DND-41 (cell line): ENCODE measurements around the gene ENPEP.
A peak's percentile ranks its signal among the peaks of the same experiment; 100 is the strongest.

ENCODE experiments used
- ATAC-seq: fragments of 200-7000 bp; cut with Tn5 transposase; 3 replicates; pipeline ENCODE4 v1.9.1; 2021; ENCODE audit warnings: low read depth; ENCODE audit not compliant: insufficient read depth
- DNase-seq: peaks from one replicate; pipeline ENCODE4 v3.0.0-alpha.2; 2020
- H2AFZ ChIP-seq: 2 replicates; pipeline ENCODE4 v1.6.0; 2012; ENCODE audit warnings: low read depth, low read length
- H3K27ac ChIP-seq: 2 replicates; pipeline ENCODE4 v1.5.1; 2012; ENCODE audit warnings: low read length, inconsistent platforms
- H3K27me3 ChIP-seq: fragments of 200-600 bp; sonication (generic); 2 replicates; pipeline ENCODE4 v1.6.0; 2012; ENCODE audit warnings: low read length, mild to moderate bottlenecking, inconsistent platforms; ENCODE audit not compliant: insufficient read depth, poor library complexity
- H3K36me3 ChIP-seq: 2 replicates; pipeline ENCODE4 v1.5.1; 2012; ENCODE audit warnings: low read length, inconsistent platforms; ENCODE audit not compliant: insufficient read depth
- H3K4me1 ChIP-seq: 2 replicates; pipeline ENCODE4 v1.5.1; 2012; ENCODE audit warnings: mild to moderate bottlenecking, low read length; ENCODE audit not compliant: insufficient read depth
- H3K4me2 ChIP-seq: 2 replicates; pipeline ENCODE4 v1.6.0; 2012; ENCODE audit warnings: mild to moderate bottlenecking, moderate library complexity, low read length, inconsistent platforms; ENCODE audit not compliant: insufficient read depth
- H3K4me3 ChIP-seq, 2 experiments: fragments of 200-600 bp in 1 of 2; shearing (Covaris generic) in 1 of 2; 2 replicates each; pipeline ENCODE4 v1.5.1; 2012 to 2016; ENCODE audit warnings: inconsistent platforms in 2 of 2, low read length in 2 of 2, mild to moderate bottlenecking in 2 of 2, low read depth in 1 of 2, moderate library complexity in 1 of 2
- H3K79me2 ChIP-seq: 2 replicates; pipeline ENCODE4 v1.6.0; 2012; ENCODE audit warnings: low read length, inconsistent platforms; ENCODE audit not compliant: insufficient read depth
- H3K9ac ChIP-seq: 2 replicates; pipeline ENCODE4 v1.6.0; 2012; ENCODE audit warnings: low read depth, mild to moderate bottlenecking, inconsistent platforms, low read length, moderate library complexity
- H3K9me3 ChIP-seq: 2 replicates; pipeline ENCODE4 v1.5.1; 2012; ENCODE audit warnings: low read length, moderate library complexity, mild to moderate bottlenecking, inconsistent platforms; ENCODE audit not compliant: insufficient read depth, severe bottlenecking
- H4K20me1 ChIP-seq: 2 replicates; pipeline ENCODE4 v1.6.0; 2012; ENCODE audit warnings: low read length; ENCODE audit not compliant: insufficient read depth
- EZH2 ChIP-seq: IDR thresholded peaks from 3 replicates; pipeline ENCODE4 v1.6.1; 2012; ENCODE audit warnings: borderline replicate concordance, low read depth, mild to moderate bottlenecking, moderate library complexity, low read length, inconsistent platforms; ENCODE audit not compliant: severe bottlenecking
- TF ChIP-seq, protein P1 (sequence below): IDR thresholded peaks from 2 replicates; pipeline ENCODE4 v1.5.1; 2012; ENCODE audit warnings: borderline replicate concordance, low read length, moderate library complexity, mild to moderate bottlenecking; ENCODE audit not compliant: poor library complexity, severe bottlenecking; ENCODE audit errors: extremely low read depth

ENPEP gene

DNA sequence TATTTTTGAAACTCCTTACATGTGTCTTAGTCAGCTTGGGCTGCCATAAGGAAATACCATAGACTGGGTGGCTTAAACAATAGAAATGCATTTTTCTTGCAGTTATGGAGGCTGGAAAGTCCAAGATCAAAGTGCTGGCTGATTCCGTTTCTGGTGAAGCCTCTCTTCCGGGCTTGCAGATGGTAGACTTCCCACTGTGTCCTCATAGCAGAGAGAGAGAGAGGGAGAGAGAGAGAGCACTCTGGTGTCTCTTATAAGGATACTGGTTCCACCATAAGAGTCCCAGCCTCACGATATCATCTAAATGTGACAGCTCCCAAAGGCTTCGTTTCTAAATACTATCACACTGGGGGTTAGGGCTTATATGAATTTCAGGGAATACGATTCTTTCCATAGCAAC is 39.7 kb downstream of the ENPEP start:
- H3K36me3 ChIP-seq = no peaks in the 10 kb centered on the region
- peak overlapping the region; percentile 29 to 64; a peak in 3 of 4 replicates for H3K4me3 ChIP-seq
- peak overlapping the region; percentile 82 for H3K27ac ChIP-seq
- peaks cover 13% of the 10 kb centered on the region for H3K4me1 ChIP-seq
- H3K9me3 ChIP-seq = no peaks in the 10 kb centered on the region
- TF ChIP-seq EZH2 = no peak
- TF ChIP-seq, protein P1, sequence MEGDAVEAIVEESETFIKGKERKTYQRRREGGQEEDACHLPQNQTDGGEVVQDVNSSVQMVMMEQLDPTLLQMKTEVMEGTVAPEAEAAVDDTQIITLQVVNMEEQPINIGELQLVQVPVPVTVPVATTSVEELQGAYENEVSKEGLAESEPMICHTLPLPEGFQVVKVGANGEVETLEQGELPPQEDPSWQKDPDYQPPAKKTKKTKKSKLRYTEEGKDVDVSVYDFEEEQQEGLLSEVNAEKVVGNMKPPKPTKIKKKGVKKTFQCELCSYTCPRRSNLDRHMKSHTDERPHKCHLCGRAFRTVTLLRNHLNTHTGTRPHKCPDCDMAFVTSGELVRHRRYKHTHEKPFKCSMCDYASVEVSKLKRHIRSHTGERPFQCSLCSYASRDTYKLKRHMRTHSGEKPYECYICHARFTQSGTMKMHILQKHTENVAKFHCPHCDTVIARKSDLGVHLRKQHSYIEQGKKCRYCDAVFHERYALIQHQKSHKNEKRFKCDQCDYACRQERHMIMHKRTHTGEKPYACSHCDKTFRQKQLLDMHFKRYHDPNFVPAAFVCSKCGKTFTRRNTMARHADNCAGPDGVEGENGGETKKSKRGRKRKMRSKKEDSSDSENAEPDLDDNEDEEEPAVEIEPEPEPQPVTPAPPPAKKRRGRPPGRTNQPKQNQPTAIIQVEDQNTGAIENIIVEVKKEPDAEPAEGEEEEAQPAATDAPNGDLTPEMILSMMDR = no peak
- H3K9ac ChIP-seq = peak overlapping the region; percentile 46
- H4K20me1 ChIP-seq = no peaks in the 10 kb centered on the region
- ATAC-seq = peak; percentile 71
- no peaks in the 10 kb centered on the region for H3K79me2 ChIP-seq
- H3K27me3 ChIP-seq = no peaks in the 10 kb centered on the region
- DNase-seq = peak; percentile 58
- H2AFZ ChIP-seq = peak overlapping the region; percentile 74
- H3K4me2 ChIP-seq = peak overlapping the region; percentile 78

DNA sequence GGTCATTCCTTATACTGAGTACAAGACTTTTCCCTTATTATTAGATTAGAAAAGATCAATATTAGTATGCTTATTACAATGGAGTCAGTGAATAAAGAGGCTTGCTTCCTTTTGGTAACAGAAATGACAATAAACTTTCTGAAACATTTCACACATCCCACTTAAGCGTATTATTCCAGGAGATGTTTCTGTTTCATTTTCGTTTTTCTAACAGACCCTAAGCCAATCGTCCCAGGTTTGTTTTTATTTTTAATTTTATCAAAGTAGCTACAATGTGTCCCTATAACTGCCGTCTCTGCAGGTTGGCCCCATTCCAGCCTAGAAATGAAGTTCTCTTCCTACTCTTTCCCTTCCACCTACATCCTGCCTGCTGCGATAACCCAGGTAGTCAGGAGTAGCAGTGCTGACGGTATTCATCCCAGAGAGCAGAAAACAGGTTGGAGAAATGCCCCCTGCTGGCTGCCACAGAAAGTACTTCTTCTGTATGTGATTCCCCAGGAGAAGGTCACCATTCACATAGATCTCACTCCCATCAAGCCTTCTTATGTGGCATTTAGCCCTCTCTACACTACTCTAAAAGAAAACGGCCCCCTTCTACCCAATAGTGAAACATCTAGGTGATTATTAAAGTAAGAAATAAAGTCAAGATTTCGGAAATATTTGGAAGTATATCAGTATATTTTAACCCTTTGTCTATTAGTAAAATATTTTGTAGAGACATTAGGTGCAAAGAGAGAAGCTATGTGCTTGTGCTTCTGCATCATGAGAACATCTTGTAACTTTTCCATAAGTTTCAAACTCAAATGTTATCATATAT is 40.4 kb downstream of the ENPEP start:
- Histone ChIP-seq H3K36me3 (no peaks in the 10 kb centered on the region), H2AFZ (peak overlapping the region; percentile 74), H3K4me2 (peak overlapping the region; percentile 78), H3K27me3 (no peaks in the 10 kb centered on the region), H3K4me1 (peaks cover 13% of the 10 kb centered on the region), H4K20me1 (no peaks in the 10 kb centered on the region), H3K27ac (peak overlapping the region; percentile 82), H3K9ac (peak overlapping the region; percentile 46), H3K9me3 (no peaks in the 10 kb centered on the region), H3K79me2 (no peaks in the 10 kb centered on the region), H3K4me3 (peak overlapping the region; percentile 29 to 64; a peak in 3 of 4 replicates)
- peak; percentile 86 for ATAC-seq
- peak; percentile 85 for DNase-seq
- no peak for TF ChIP-seq EZH2
- TF ChIP-seq, protein P1 = peak; percentile 88

DNA sequence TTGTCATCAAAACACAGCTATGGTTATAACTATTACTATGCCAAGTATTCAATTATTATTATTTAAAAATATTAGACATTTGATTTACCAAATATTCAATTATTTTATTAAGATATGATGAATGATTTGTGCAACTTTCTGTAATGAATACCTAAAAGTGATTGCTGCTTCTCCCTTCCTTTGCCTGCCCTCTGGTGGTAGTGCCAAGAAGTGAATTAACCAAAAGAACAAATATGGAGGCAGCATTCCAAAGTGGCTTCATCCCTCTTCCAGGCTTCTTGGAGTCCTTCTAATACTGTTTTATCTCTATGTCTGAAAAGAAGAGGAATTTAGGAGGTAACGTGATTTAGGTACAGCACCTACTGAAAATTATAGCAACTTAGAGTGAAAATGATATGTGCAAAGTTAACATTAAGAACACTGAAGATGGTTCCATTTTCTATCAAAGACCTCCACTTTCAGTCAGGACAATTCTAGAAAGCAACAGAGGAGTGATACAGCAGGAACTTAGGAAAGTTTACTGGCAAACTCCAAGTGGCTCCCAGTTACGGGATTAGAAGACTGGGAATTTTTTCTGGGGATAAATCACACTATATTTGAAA is 43.0 kb downstream of the ENPEP start:
- no peak for TF ChIP-seq EZH2
- TF ChIP-seq, protein P1 = peak; percentile 75
- Histone ChIP-seq H3K79me2 (no peaks in the 10 kb centered on the region), H3K27me3 (no peaks in the 10 kb centered on the region), H3K4me1 (peaks cover 29% of the 10 kb centered on the region), H3K27ac (no peak overlapping the region), H4K20me1 (no peaks in the 10 kb centered on the region), H3K9me3 (no peaks in the 10 kb centered on the region), H3K4me2 (no peak overlapping the region), H3K36me3 (no peaks in the 10 kb centered on the region), H2AFZ (no peak overlapping the region), H3K9ac (no peak overlapping the region), H3K4me3 (no peak overlapping the region)
- peak; percentile 43 for DNase-seq
- ATAC-seq = no peak
